SK-N-SH treated with all-trans-retinoic acid at 6 μM for 48 hours (cell line): ENCODE results near the gene CFH.

Source experiments
- ATAC-seq: fragments of 200-7000 bp; cut with Tn5 transposase; 3 replicates; pipeline ENCODE4 v1.9.1; 2020; ENCODE audit warnings: mild to moderate bottlenecking, moderate library complexity
- ARNTL ChIP-seq: fragments of 450-650 bp; formaldehyde crosslinking; IDR thresholded peaks from 2 replicates; pipeline ENCODE4 v1.5.0; 2020; ENCODE audit warnings: low read depth, mild to moderate bottlenecking, moderate library complexity, borderline replicate concordance
- BACH2 ChIP-seq: fragments of 250-450 bp; sonication (Bioruptor Pico); IDR thresholded peaks from 2 replicates; pipeline ENCODE4 v1.9.0; 2021; ENCODE audit warnings: mild to moderate bottlenecking, borderline replicate concordance
- CREB5 ChIP-seq: fragments of 250-450 bp; sonication (Bioruptor Pico); IDR thresholded peaks from 2 replicates; pipeline ENCODE4 v1.5.1; 2020; ENCODE audit warnings: low read depth, mild to moderate bottlenecking, moderate library complexity
- CSDC2 ChIP-seq: fragments of 250-450 bp; sonication (Bioruptor Pico); IDR thresholded peaks from 2 replicates; pipeline ENCODE4 v1.5.0; 2020; ENCODE audit warnings: mild to moderate bottlenecking, moderate library complexity
- ESRRG ChIP-seq: fragments of 250-450 bp; sonication (Bioruptor Pico); IDR thresholded peaks from 2 replicates; pipeline ENCODE4 v1.6.1; 2021; ENCODE audit warnings: mild to moderate bottlenecking
- GLIS3 ChIP-seq: fragments of 250-450 bp; sonication (Bioruptor Pico); IDR thresholded peaks from 2 replicates; pipeline ENCODE4 v1.5.0; 2020; ENCODE audit warnings: mild to moderate bottlenecking, moderate library complexity
- ISL1 ChIP-seq: fragments of 250-450 bp; sonication (Bioruptor Pico); IDR thresholded peaks from 2 replicates; pipeline ENCODE4 v2.1.2; 2022; ENCODE audit warnings: mild to moderate bottlenecking, moderate library complexity
- OSR1 ChIP-seq: fragments of 250-450 bp; sonication (Bioruptor Pico); IDR thresholded peaks from 2 replicates; pipeline ENCODE4 v1.8.0; 2022; ENCODE audit warnings: moderate library complexity, mild to moderate bottlenecking, inconsistent platforms
- POU6F1 ChIP-seq: fragments of 250-450 bp; sonication (Bioruptor Pico); IDR thresholded peaks from 2 replicates; pipeline ENCODE4 v1.8.0; 2021; ENCODE audit warnings: low read depth, mild to moderate bottlenecking, moderate library complexity, borderline replicate concordance
- PPARA ChIP-seq: fragments of 250-450 bp; sonication (Bioruptor Pico); IDR thresholded peaks from 2 replicates; pipeline ENCODE4 v1.5.0; 2020; ENCODE audit warnings: mild to moderate bottlenecking, borderline replicate concordance
- RARB ChIP-seq: fragments of 250-450 bp; sonication (Bioruptor Pico); IDR thresholded peaks from 2 replicates; pipeline ENCODE4 v1.8.0; 2021; ENCODE audit warnings: mild to moderate bottlenecking, moderate library complexity
- SNAI2 ChIP-seq: fragments of 250-450 bp; sonication (Bioruptor Pico); IDR thresholded peaks from 2 replicates; pipeline ENCODE4 v1.5.0; 2020; ENCODE audit warnings: mild to moderate bottlenecking, moderate library complexity
- TCF4 ChIP-seq: fragments of 250-450 bp; sonication (Bioruptor Pico); IDR thresholded peaks from 2 replicates; pipeline ENCODE4 v1.8.0; 2021; ENCODE audit warnings: mild to moderate bottlenecking, moderate library complexity, borderline replicate concordance
- TOX ChIP-seq: fragments of 250-450 bp; sonication (Bioruptor Pico); IDR thresholded peaks from 2 replicates; pipeline ENCODE4 v1.8.0; 2021; ENCODE audit warnings: mild to moderate bottlenecking, moderate library complexity, borderline replicate concordance
- TSHZ2 ChIP-seq: fragments of 250-450 bp; sonication (Bioruptor Pico); IDR thresholded peaks from 2 replicates; pipeline ENCODE4 v1.5.0; 2020; ENCODE audit warnings: mild to moderate bottlenecking, moderate library complexity
- ZC3H10 ChIP-seq: fragments of 250-450 bp; sonication (Bioruptor Pico); IDR thresholded peaks from 2 replicates; pipeline ENCODE4 v1.5.1; 2021; ENCODE audit warnings: mild to moderate bottlenecking, moderate library complexity
- ZFP30 ChIP-seq: fragments of 450-650 bp; formaldehyde crosslinking; IDR thresholded peaks from 2 replicates; pipeline ENCODE4 v1.5.0; 2022; ENCODE audit warnings: mild to moderate bottlenecking, moderate library complexity
- ZNF565 ChIP-seq: fragments of 450-650 bp; formaldehyde crosslinking; conservative IDR thresholded peaks from 2 replicates; pipeline ENCODE4 v1.5.0; 2020; ENCODE audit warnings: low read depth, mild to moderate bottlenecking, moderate library complexity
- ZNF70 ChIP-seq: fragments of 450-650 bp; formaldehyde crosslinking; IDR thresholded peaks from 2 replicates; pipeline ENCODE4 v1.5.0; 2020; ENCODE audit warnings: mild to moderate bottlenecking, moderate library complexity
- ZNF8 ChIP-seq: fragments of 450-650 bp; formaldehyde crosslinking; IDR thresholded peaks from 2 replicates; pipeline ENCODE4 v1.5.0; 2020; ENCODE audit warnings: mild to moderate bottlenecking, moderate library complexity
- TF ChIP-seq, protein P1 (sequence below): fragments of 250-450 bp; sonication (Bioruptor Pico); IDR thresholded peaks from 2 replicates; pipeline ENCODE4 v1.8.0; 2020; ENCODE audit warnings: mild to moderate bottlenecking, moderate library complexity, borderline replicate concordance
- TF ChIP-seq, protein P2 (sequence below): fragments of 250-450 bp; sonication (Bioruptor Pico); IDR thresholded peaks from 2 replicates; pipeline ENCODE4 v1.5.1; 2021; ENCODE audit warnings: mild to moderate bottlenecking, moderate library complexity

Gene CFH

GRCh38 chr1:196628838-196629237 is 23.0 kb upstream of the CFH start:
- ATAC-seq = no peak
- TF ChIP-seq TOX (no peak), POU6F1 (no peak), BACH2 (CRISPR knock-in tag) (no peak), TCF4 (CRISPR knock-in tag) (no peak), RARB (no peak), ZNF565 (CRISPR knock-in tag) (no peak), ISL1 (CRISPR knock-in tag) (no peak), SNAI2 (CRISPR knock-in tag) (no peak), OSR1 (CRISPR knock-in tag) (no peak), ZNF8 (no peak), ARNTL (CRISPR knock-in tag) (no peak), ESRRG (CRISPR knock-in tag) (no peak), ZFP30 (no peak), TSHZ2 (CRISPR knock-in tag) (no peak), CREB5 (CRISPR knock-in tag) (no peak), ZC3H10 (no peak), CSDC2 (CRISPR knock-in tag) (no peak), GLIS3 (CRISPR knock-in tag) (no peak)
- TF ChIP-seq, protein P1, sequence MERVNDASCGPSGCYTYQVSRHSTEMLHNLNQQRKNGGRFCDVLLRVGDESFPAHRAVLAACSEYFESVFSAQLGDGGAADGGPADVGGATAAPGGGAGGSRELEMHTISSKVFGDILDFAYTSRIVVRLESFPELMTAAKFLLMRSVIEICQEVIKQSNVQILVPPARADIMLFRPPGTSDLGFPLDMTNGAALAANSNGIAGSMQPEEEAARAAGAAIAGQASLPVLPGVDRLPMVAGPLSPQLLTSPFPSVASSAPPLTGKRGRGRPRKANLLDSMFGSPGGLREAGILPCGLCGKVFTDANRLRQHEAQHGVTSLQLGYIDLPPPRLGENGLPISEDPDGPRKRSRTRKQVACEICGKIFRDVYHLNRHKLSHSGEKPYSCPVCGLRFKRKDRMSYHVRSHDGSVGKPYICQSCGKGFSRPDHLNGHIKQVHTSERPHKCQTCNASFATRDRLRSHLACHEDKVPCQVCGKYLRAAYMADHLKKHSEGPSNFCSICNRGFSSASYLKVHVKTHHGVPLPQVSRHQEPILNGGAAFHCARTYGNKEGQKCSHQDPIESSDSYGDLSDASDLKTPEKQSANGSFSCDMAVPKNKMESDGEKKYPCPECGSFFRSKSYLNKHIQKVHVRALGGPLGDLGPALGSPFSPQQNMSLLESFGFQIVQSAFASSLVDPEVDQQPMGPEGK (CRISPR knock-in tag) = no peak
- TF ChIP-seq, protein P2, sequence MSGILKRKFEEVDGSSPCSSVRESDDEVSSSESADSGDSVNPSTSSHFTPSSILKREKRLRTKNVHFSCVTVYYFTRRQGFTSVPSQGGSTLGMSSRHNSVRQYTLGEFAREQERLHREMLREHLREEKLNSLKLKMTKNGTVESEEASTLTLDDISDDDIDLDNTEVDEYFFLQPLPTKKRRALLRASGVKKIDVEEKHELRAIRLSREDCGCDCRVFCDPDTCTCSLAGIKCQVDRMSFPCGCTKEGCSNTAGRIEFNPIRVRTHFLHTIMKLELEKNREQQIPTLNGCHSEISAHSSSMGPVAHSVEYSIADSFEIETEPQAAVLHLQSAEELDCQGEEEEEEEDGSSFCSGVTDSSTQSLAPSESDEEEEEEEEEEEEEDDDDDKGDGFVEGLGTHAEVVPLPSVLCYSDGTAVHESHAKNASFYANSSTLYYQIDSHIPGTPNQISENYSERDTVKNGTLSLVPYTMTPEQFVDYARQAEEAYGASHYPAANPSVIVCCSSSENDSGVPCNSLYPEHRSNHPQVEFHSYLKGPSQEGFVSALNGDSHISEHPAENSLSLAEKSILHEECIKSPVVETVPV (CRISPR knock-in tag) = no peak

- ATAC-seq = no peak
- no peak for TF ChIP-seq GLIS3 (CRISPR knock-in tag)
- TF ChIP-seq, protein P2 (CRISPR knock-in tag) = no peak
- TF ChIP-seq TOX = no peak
- TF ChIP-seq ARNTL (CRISPR knock-in tag) = no peak
- no peak for TF ChIP-seq ISL1 (CRISPR knock-in tag)
- TF ChIP-seq, protein P1 (CRISPR knock-in tag) = no peak
- no peak for TF ChIP-seq TSHZ2 (CRISPR knock-in tag)
- TF ChIP-seq ESRRG (CRISPR knock-in tag) = no peak
- TF ChIP-seq CREB5 (CRISPR knock-in tag) = no peak
- TF ChIP-seq ZFP30 = no peak
- no peak for TF ChIP-seq BACH2 (CRISPR knock-in tag)
- TF ChIP-seq ZNF565 (CRISPR knock-in tag) = no peak
- TF ChIP-seq ZC3H10 = no peak
- no peak for TF ChIP-seq PPARA (CRISPR knock-in tag)
- TF ChIP-seq ZNF70 = no peak
- TF ChIP-seq OSR1 (CRISPR knock-in tag) = no peak
These were observed 14.2 kb upstream of the CFH start for GRCh38 chr1:196637606-196638005.
